ENCODE data around the gene MTHFD2. TPM values are rescaled to one million over a fixed set of nuclear protein-coding genes. Genes with fewer than 3 reads are reported as not detected.

The MTHFD2 gene
- total RNA-seq, 1 experiment from 2014 or later = 710 TPM

DNA sequence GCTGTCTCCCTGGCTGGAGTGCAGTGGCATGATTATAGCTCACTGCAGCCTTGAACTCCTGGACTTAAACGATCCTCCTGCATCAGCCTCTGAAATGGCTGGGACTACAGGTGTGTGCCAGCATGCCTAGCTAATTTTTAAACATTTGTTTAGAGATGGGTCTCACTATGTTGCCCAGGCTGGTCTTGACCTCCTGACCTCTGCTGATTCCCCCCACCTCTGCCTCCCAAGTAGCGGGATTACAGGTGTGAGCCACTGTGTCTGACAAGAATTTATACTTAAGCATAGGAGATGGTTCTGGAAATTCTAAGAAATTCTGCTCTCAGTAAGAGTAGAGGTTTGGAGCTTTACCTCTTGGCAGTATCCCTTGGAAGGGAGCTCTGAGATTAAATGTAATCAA, 18.2 kb downstream of the MTHFD2 start:
- Histone ChIP-seq H2AFZ (ENCODE audit: low read length) (no peak overlapping the region), H3K9ac (ENCODE audit: low read length) (no peak overlapping the region), H3K4me1 (ENCODE audit: low read length) (no peaks in the 10 kb centered on the region), H4K20me1 (ENCODE audit: insufficient read depth, low read depth, low read length) (peaks cover 24% of the 10 kb centered on the region), H3K79me2 (ENCODE audit: low read length) (0 out of 2 replicates have a peak, but pooled peaks cover 3% of the 10 kb centered on the region), H3K9me3 (ENCODE audit: low read length) (no peaks in the 10 kb centered on the region), H3K36me3 (ENCODE audit: insufficient read depth, low read length) (peaks cover 68% of the 10 kb centered on the region), H3K27me3 (ENCODE audit: low read length) (no peaks in the 10 kb centered on the region), H3K9me2 (replicated peaks; ENCODE audit: insufficient read depth, low read length) (no peaks in the 10 kb centered on the region), H3K27ac (ENCODE audit: low read length) (no peak overlapping the region), H3K4me3 (ENCODE audit: low read length) (no peak overlapping the region), H3K4me2 (ENCODE audit: low read depth, low read length, poor library complexity, severe bottlenecking) (no peak overlapping the region)
- no peak for DNase-seq

DNA sequence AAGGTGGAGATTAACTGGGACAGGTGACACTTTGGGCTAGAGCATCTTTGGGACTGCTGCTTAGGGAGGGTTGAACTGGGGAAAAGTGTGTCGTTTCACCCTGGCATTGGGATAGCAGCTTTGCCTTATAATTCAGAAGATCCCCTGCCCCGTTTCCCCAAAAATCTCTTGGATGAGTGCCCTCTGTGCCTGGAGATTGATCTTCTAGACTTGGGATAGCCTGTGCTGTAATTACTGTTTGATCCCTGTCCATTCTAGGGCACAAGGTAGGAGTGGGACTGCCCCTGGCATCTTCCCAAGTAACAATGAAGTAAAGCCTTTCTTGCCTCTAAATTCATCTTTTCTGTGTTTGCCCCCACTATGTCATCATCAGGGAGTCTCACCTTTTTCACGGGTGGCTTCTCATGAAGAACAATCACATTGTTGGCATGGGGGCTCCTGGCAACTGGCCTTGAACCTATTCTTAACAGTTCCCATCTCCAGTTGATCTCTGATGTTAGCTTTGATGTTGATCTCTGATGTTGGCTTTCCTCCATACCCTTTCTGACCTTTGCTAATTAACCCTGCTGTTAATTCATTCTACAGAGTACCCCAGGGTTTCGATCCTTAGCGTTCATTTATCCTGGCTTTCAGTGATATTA, 21.6 kb downstream of the MTHFD2 start:
- Histone ChIP-seq H3K79me2 (ENCODE audit: low read length) (no peaks in the 10 kb centered on the region), H3K27me3 (ENCODE audit: low read length) (no peaks in the 10 kb centered on the region), H4K20me1 (ENCODE audit: insufficient read depth, low read depth, low read length) (peaks cover 30% of the 10 kb centered on the region), H3K27ac (ENCODE audit: low read length) (no peak overlapping the region), H3K9ac (ENCODE audit: low read length) (no peak overlapping the region), H3K4me2 (ENCODE audit: low read depth, low read length, poor library complexity, severe bottlenecking) (no peak overlapping the region), H3K36me3 (ENCODE audit: insufficient read depth, low read length) (peaks cover 41% of the 10 kb centered on the region), H2AFZ (ENCODE audit: low read length) (no peak overlapping the region), H3K9me2 (replicated peaks; ENCODE audit: insufficient read depth, low read length) (no peaks in the 10 kb centered on the region), H3K4me1 (ENCODE audit: low read length) (no peaks in the 10 kb centered on the region), H3K9me3 (ENCODE audit: low read length) (no peaks in the 10 kb centered on the region), H3K4me3 (ENCODE audit: low read length) (no peak overlapping the region)
- no peak for DNase-seq

DNA sequence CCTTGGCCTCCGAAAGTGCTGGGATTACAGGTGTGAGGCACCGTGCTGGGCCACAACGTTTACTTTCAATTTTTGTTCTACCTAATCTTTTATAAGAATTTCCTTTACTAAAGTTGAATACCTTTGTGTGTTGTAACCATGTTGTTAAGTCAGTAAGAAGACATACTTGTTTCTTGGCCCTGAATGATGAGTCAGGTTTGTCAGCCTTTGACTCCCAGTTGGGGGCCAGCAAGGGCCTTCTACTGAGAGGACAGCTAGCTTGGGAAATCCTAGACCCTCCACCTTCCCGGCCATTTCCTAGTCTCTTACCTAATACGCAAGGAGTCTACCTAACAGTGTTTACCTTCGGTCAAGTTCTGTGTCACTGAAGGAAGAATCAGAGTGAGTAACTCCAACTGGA, 22.7 kb downstream of the MTHFD2 start:
- Histone ChIP-seq H3K27me3 (ENCODE audit: low read length) (no peaks in the 10 kb centered on the region), H3K79me2 (ENCODE audit: low read length) (no peaks in the 10 kb centered on the region), H3K36me3 (ENCODE audit: insufficient read depth, low read length) (peaks cover 35% of the 10 kb centered on the region), H4K20me1 (ENCODE audit: insufficient read depth, low read depth, low read length) (peaks cover 29% of the 10 kb centered on the region), H3K27ac (ENCODE audit: low read length) (no peak overlapping the region), H2AFZ (ENCODE audit: low read length) (no peak overlapping the region), H3K4me2 (ENCODE audit: low read depth, low read length, poor library complexity, severe bottlenecking) (no peak overlapping the region), H3K9ac (ENCODE audit: low read length) (no peak overlapping the region), H3K4me3 (ENCODE audit: low read length) (no peak overlapping the region), H3K9me2 (replicated peaks; ENCODE audit: insufficient read depth, low read length) (no peaks in the 10 kb centered on the region), H3K4me1 (ENCODE audit: low read length) (peaks cover 4% of the 10 kb centered on the region; the same call in 1 of the 2 replicates), H3K9me3 (ENCODE audit: low read length) (no peaks in the 10 kb centered on the region)
- DNase-seq = no peak

- Histone ChIP-seq H3K36me3 (ENCODE audit: insufficient read depth, low read length) (peaks cover 29% of the 10 kb centered on the region), H3K4me2 (ENCODE audit: low read depth, low read length, poor library complexity, severe bottlenecking) (no peak overlapping the region), H3K9ac (ENCODE audit: low read length) (no peak overlapping the region), H3K79me2 (ENCODE audit: low read length) (no peaks in the 10 kb centered on the region), H4K20me1 (ENCODE audit: insufficient read depth, low read depth, low read length) (peaks cover 27% of the 10 kb centered on the region), H3K27ac (ENCODE audit: low read length) (no peak overlapping the region), H2AFZ (ENCODE audit: low read length) (no peak overlapping the region), H3K4me1 (ENCODE audit: low read length) (peaks cover 4% of the 10 kb centered on the region; the same call in 1 of the 2 replicates), H3K9me3 (ENCODE audit: low read length) (no peaks in the 10 kb centered on the region), H3K4me3 (ENCODE audit: low read length) (no peak overlapping the region), H3K27me3 (ENCODE audit: low read length) (no peaks in the 10 kb centered on the region), H3K9me2 (replicated peaks; ENCODE audit: insufficient read depth, low read length) (no peaks in the 10 kb centered on the region)
- DNase-seq = peak; percentile 56
These were observed 23.3 kb downstream of the MTHFD2 start for GRCh38 chr2:74221604-74222299.

DNA sequence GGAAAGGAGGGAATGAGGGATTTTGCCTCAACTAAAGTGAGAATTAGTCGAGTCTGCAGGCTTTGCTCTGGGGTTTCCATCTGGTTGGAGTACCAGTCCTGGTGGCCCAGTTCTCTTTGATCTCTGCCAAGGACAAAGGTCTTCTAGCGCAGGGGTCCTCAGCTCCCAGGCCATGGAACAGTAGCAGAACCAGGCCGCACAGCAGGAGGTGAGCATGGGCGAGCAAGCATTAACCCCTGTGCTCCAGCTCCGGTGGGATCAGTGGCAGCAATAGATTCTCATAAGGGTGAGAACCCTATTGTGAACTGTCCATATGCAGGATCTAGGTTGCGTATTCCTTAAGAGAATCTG, 23.9 kb downstream of the MTHFD2 start:
- H4K20me1 ChIP-seq (ENCODE audit: insufficient read depth, low read depth, low read length) = peaks cover 22% of the 10 kb centered on the region

DNA sequence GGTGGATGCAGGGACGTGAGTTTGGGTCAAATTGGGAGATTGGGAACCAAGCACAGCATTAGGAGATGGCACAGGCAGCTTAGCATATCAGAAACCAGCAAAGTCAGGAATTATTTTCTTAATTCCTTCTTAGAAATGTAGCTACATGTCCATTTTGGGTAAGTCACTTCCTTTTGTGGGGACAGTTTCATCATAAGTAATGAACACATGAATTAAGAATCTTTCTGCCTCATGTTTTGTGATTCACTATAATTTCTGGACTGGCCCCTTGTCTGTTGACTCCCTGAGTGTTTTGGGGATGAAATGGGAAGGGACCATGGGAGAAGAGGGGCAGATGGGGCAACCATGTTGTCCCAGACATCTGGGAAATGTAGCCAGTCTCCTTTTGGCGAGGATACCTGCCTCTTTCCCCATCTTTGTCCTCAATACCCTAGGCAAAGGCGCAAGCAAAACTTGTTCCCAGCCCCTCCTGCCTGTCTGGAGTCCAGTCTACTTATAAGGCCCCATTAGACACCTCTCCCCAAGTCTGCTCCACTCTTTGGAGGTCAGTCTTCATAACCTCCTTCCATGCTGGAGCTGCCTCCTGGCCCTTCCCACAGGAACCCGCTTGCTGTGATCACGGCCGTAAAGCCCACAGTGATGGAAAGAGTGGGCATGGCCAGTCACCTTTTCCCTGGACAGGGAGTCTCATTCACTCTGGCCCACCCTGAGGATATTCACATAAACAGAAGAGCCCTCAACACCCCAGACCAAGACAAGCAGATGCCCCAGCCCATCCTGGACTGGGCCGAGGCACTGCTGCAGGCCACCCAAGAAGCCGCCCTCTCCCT, 25.7 kb downstream of the MTHFD2 start:
- no peaks in the 10 kb centered on the region for H3K9me2 ChIP-seq (replicated peaks; ENCODE audit: insufficient read depth, low read length)

More for the DNA sequence above, 23.9 kb downstream of the MTHFD2 start:
- Histone ChIP-seq H3K4me1 (ENCODE audit: low read length) (peaks cover 4% of the 10 kb centered on the region; the same call in 1 of the 2 replicates), H3K9ac (ENCODE audit: low read length) (no peak overlapping the region), H3K4me3 (ENCODE audit: low read length) (no peak overlapping the region), H2AFZ (ENCODE audit: low read length) (no peak overlapping the region), H3K79me2 (ENCODE audit: low read length) (no peaks in the 10 kb centered on the region), H3K36me3 (ENCODE audit: insufficient read depth, low read length) (peaks cover 23% of the 10 kb centered on the region), H3K27me3 (ENCODE audit: low read length) (no peaks in the 10 kb centered on the region), H3K9me2 (replicated peaks; ENCODE audit: insufficient read depth, low read length) (no peaks in the 10 kb centered on the region), H3K27ac (ENCODE audit: low read length) (no peak overlapping the region), H3K9me3 (ENCODE audit: low read length) (no peaks in the 10 kb centered on the region), H3K4me2 (ENCODE audit: low read depth, low read length, poor library complexity, severe bottlenecking) (no peak overlapping the region)
- peak; percentile 49 for DNase-seq

GRCh38 chr2:74225698-74226459, 27.5 kb downstream of the MTHFD2 start:
- Histone ChIP-seq H3K79me2 (ENCODE audit: low read length) (no peaks in the 10 kb centered on the region), H3K4me3 (ENCODE audit: low read length) (no peak overlapping the region), H3K9me2 (replicated peaks; ENCODE audit: insufficient read depth, low read length) (no peaks in the 10 kb centered on the region), H3K9me3 (ENCODE audit: low read length) (no peaks in the 10 kb centered on the region), H3K36me3 (ENCODE audit: insufficient read depth, low read length) (peaks cover 5% of the 10 kb centered on the region), H3K27ac (ENCODE audit: low read length) (no peak overlapping the region), H4K20me1 (ENCODE audit: insufficient read depth, low read depth, low read length) (peaks cover 14% of the 10 kb centered on the region), H3K27me3 (ENCODE audit: low read length) (no peaks in the 10 kb centered on the region), H2AFZ (ENCODE audit: low read length) (no peak overlapping the region), H3K4me1 (ENCODE audit: low read length) (peaks cover 4% of the 10 kb centered on the region; the same call in 1 of the 2 replicates), H3K9ac (ENCODE audit: low read length) (no peak overlapping the region), H3K4me2 (ENCODE audit: low read depth, low read length, poor library complexity, severe bottlenecking) (no peak overlapping the region)
- DNase-seq = peak; percentile 58

More for the DNA sequence above, 25.7 kb downstream of the MTHFD2 start:
- no peak for DNase-seq
- no peak overlapping the region for H2AFZ ChIP-seq (ENCODE audit: low read length)
- peaks cover 14% of the 10 kb centered on the region for H4K20me1 ChIP-seq (ENCODE audit: insufficient read depth, low read depth, low read length)
- no peaks in the 10 kb centered on the region for H3K9me3 ChIP-seq (ENCODE audit: low read length)
- no peak overlapping the region for H3K4me2 ChIP-seq (ENCODE audit: low read depth, low read length, poor library complexity, severe bottlenecking)
- H3K79me2 ChIP-seq (ENCODE audit: low read length) = no peaks in the 10 kb centered on the region
- no peak overlapping the region for H3K9ac ChIP-seq (ENCODE audit: low read length)
- no peak overlapping the region for H3K27ac ChIP-seq (ENCODE audit: low read length)
- peaks cover 4% of the 10 kb centered on the region; the same call in 1 of the 2 replicates for H3K4me1 ChIP-seq (ENCODE audit: low read length)
- no peaks in the 10 kb centered on the region for H3K27me3 ChIP-seq (ENCODE audit: low read length)
- no peak overlapping the region for H3K4me3 ChIP-seq (ENCODE audit: low read length)
- H3K36me3 ChIP-seq (ENCODE audit: insufficient read depth, low read length) = peaks cover 13% of the 10 kb centered on the region

All from Karpas-422 (cell line).